ENCODE measurements around the gene BIRC7. TPM values are rescaled to one million over a fixed set of nuclear protein-coding genes. Genes with fewer than 3 reads are reported as not detected.

BIRC7 gene
- total RNA-seq, 1 experiment from 2014 or later: 0.17 TPM

DNA sequence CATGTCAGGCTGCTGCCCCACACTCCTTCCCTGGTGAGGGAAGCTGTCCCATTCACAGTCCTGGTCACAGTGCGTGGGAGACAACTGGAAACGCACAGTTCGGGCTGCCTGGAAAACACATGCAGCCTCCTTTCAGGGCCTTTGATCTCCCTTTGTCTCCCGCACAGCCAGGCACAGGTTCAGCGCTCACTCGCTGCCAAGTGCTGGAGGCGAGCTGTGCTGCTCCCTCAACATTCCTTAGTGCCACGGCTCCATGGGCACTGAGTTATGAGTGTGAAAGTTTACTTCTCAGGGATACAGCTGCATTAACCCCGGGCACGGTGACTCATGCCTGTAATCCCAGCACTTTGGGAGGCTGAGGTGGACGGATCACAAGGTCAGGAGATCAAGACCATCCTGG lies 28.8 kb upstream of the BIRC7 start:
- ATAC-seq: no peak
- Mint-ChIP-seq H3K4me3 (no peak overlapping the region), H3K27me3 (ENCODE audit: low read depth) (no peaks in the 10 kb centered on the region), H3K4me1 (no peaks in the 10 kb centered on the region), H3K36me3 (peaks cover 61% of the 10 kb centered on the region), H3K9me3 (no peaks in the 10 kb centered on the region), H3K27ac (peak overlapping the region; percentile 7; the same call in 1 of the 2 replicates)
- DNase-seq (ENCODE audit: low spot score): no peak
- ChIA-PET CTCF (interaction anchor here (1.1 kb wide), 2 partner anchors 16 to 28 kb away, joined by 3 to 4 read pairs; no protein-coding TSS in a partner anchor), POLR2A (no interaction called here)
- TF ChIP-seq, protein P1, sequence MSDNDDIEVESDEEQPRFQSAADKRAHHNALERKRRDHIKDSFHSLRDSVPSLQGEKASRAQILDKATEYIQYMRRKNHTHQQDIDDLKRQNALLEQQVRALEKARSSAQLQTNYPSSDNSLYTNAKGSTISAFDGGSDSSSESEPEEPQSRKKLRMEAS (CRISPR knock-in tag; IDR thresholded peaks at IDR 0.05): no peak
- TF ChIP-seq NFE2L1 (CRISPR knock-in tag; IDR thresholded peaks at IDR 0.05) (no peak), CBFB (CRISPR knock-in tag; IDR thresholded peaks at IDR 0.05; ENCODE audit: low read depth) (no peak), JUN (CRISPR knock-in tag; IDR thresholded peaks at IDR 0.05) (no peak), FOXP1 (CRISPR knock-in tag; IDR thresholded peaks at IDR 0.05; ENCODE audit: borderline replicate concordance) (no peak), IRF2 (CRISPR knock-in tag; IDR thresholded peaks at IDR 0.05; ENCODE audit: borderline replicate concordance, low read depth) (no peak), EMX1 (CRISPR knock-in tag; IDR thresholded peaks at IDR 0.05) (no peak), ELF4 (CRISPR knock-in tag; IDR thresholded peaks at IDR 0.05; ENCODE audit: low read depth) (no peak), NR1H2 (CRISPR knock-in tag; IDR thresholded peaks at IDR 0.05) (no peak), SP1 (CRISPR knock-in tag; conservative IDR thresholded peaks at IDR 0.05) (no peak)
- TF ChIP-seq, protein P2, sequence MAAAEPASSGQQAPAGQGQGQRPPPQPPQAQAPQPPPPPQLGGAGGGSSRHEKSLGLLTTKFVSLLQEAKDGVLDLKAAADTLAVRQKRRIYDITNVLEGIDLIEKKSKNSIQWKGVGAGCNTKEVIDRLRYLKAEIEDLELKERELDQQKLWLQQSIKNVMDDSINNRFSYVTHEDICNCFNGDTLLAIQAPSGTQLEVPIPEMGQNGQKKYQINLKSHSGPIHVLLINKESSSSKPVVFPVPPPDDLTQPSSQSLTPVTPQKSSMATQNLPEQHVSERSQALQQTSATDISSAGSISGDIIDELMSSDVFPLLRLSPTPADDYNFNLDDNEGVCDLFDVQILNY (CRISPR knock-in tag; IDR thresholded peaks at IDR 0.05): no peak
- TF ChIP-seq, protein P3, sequence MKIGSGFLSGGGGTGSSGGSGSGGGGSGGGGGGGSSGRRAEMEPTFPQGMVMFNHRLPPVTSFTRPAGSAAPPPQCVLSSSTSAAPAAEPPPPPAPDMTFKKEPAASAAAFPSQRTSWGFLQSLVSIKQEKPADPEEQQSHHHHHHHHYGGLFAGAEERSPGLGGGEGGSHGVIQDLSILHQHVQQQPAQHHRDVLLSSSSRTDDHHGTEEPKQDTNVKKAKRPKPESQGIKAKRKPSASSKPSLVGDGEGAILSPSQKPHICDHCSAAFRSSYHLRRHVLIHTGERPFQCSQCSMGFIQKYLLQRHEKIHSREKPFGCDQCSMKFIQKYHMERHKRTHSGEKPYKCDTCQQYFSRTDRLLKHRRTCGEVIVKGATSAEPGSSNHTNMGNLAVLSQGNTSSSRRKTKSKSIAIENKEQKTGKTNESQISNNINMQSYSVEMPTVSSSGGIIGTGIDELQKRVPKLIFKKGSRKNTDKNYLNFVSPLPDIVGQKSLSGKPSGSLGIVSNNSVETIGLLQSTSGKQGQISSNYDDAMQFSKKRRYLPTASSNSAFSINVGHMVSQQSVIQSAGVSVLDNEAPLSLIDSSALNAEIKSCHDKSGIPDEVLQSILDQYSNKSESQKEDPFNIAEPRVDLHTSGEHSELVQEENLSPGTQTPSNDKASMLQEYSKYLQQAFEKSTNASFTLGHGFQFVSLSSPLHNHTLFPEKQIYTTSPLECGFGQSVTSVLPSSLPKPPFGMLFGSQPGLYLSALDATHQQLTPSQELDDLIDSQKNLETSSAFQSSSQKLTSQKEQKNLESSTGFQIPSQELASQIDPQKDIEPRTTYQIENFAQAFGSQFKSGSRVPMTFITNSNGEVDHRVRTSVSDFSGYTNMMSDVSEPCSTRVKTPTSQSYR (CRISPR knock-in tag; IDR thresholded peaks at IDR 0.05): no peak
- TF ChIP-seq, protein P4, sequence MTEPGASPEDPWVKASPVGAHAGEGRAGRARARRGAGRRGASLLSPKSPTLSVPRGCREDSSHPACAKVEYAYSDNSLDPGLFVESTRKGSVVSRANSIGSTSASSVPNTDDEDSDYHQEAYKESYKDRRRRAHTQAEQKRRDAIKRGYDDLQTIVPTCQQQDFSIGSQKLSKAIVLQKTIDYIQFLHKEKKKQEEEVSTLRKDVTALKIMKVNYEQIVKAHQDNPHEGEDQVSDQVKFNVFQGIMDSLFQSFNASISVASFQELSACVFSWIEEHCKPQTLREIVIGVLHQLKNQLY (CRISPR knock-in tag; IDR thresholded peaks at IDR 0.05): no peak
- TF ChIP-seq, protein P5, sequence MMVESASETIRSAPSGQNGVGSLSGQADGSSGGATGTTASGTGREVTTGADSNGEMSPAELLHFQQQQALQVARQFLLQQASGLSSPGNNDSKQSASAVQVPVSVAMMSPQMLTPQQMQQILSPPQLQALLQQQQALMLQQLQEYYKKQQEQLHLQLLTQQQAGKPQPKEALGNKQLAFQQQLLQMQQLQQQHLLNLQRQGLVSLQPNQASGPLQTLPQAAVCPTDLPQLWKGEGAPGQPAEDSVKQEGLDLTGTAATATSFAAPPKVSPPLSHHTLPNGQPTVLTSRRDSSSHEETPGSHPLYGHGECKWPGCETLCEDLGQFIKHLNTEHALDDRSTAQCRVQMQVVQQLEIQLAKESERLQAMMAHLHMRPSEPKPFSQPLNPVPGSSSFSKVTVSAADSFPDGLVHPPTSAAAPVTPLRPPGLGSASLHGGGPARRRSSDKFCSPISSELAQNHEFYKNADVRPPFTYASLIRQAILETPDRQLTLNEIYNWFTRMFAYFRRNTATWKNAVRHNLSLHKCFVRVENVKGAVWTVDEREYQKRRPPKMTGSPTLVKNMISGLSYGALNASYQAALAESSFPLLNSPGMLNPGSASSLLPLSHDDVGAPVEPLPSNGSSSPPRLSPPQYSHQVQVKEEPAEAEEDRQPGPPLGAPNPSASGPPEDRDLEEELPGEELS (CRISPR knock-in tag; IDR thresholded peaks at IDR 0.05): no peak
- TF ChIP-seq, protein P6, sequence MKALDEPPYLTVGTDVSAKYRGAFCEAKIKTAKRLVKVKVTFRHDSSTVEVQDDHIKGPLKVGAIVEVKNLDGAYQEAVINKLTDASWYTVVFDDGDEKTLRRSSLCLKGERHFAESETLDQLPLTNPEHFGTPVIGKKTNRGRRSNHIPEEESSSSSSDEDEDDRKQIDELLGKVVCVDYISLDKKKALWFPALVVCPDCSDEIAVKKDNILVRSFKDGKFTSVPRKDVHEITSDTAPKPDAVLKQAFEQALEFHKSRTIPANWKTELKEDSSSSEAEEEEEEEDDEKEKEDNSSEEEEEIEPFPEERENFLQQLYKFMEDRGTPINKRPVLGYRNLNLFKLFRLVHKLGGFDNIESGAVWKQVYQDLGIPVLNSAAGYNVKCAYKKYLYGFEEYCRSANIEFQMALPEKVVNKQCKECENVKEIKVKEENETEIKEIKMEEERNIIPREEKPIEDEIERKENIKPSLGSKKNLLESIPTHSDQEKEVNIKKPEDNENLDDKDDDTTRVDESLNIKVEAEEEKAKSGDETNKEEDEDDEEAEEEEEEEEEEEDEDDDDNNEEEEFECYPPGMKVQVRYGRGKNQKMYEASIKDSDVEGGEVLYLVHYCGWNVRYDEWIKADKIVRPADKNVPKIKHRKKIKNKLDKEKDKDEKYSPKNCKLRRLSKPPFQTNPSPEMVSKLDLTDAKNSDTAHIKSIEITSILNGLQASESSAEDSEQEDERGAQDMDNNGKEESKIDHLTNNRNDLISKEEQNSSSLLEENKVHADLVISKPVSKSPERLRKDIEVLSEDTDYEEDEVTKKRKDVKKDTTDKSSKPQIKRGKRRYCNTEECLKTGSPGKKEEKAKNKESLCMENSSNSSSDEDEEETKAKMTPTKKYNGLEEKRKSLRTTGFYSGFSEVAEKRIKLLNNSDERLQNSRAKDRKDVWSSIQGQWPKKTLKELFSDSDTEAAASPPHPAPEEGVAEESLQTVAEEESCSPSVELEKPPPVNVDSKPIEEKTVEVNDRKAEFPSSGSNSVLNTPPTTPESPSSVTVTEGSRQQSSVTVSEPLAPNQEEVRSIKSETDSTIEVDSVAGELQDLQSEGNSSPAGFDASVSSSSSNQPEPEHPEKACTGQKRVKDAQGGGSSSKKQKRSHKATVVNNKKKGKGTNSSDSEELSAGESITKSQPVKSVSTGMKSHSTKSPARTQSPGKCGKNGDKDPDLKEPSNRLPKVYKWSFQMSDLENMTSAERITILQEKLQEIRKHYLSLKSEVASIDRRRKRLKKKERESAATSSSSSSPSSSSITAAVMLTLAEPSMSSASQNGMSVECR (CRISPR knock-in tag; IDR thresholded peaks at IDR 0.05; ENCODE audit: borderline replicate concordance): no peak
- TF ChIP-seq, protein P7, sequence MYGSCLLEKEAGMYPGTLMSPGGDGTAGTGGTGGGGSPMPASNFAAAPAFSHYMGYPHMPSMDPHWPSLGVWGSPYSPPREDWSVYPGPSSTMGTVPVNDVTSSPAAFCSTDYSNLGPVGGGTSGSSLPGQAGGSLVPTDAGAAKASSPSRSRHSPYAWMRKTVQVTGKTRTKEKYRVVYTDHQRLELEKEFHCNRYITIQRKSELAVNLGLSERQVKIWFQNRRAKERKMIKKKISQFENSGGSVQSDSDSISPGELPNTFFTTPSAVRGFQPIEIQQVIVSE (CRISPR knock-in tag; IDR thresholded peaks at IDR 0.05; ENCODE audit: borderline replicate concordance): no peak
- TF ChIP-seq, protein P8, sequence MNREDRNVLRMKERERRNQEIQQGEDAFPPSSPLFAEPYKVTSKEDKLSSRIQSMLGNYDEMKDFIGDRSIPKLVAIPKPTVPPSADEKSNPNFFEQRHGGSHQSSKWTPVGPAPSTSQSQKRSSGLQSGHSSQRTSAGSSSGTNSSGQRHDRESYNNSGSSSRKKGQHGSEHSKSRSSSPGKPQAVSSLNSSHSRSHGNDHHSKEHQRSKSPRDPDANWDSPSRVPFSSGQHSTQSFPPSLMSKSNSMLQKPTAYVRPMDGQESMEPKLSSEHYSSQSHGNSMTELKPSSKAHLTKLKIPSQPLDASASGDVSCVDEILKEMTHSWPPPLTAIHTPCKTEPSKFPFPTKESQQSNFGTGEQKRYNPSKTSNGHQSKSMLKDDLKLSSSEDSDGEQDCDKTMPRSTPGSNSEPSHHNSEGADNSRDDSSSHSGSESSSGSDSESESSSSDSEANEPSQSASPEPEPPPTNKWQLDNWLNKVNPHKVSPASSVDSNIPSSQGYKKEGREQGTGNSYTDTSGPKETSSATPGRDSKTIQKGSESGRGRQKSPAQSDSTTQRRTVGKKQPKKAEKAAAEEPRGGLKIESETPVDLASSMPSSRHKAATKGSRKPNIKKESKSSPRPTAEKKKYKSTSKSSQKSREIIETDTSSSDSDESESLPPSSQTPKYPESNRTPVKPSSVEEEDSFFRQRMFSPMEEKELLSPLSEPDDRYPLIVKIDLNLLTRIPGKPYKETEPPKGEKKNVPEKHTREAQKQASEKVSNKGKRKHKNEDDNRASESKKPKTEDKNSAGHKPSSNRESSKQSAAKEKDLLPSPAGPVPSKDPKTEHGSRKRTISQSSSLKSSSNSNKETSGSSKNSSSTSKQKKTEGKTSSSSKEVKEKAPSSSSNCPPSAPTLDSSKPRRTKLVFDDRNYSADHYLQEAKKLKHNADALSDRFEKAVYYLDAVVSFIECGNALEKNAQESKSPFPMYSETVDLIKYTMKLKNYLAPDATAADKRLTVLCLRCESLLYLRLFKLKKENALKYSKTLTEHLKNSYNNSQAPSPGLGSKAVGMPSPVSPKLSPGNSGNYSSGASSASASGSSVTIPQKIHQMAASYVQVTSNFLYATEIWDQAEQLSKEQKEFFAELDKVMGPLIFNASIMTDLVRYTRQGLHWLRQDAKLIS (CRISPR knock-in tag; IDR thresholded peaks at IDR 0.05; ENCODE audit: borderline replicate concordance): no peak
- TF ChIP-seq, protein P9, sequence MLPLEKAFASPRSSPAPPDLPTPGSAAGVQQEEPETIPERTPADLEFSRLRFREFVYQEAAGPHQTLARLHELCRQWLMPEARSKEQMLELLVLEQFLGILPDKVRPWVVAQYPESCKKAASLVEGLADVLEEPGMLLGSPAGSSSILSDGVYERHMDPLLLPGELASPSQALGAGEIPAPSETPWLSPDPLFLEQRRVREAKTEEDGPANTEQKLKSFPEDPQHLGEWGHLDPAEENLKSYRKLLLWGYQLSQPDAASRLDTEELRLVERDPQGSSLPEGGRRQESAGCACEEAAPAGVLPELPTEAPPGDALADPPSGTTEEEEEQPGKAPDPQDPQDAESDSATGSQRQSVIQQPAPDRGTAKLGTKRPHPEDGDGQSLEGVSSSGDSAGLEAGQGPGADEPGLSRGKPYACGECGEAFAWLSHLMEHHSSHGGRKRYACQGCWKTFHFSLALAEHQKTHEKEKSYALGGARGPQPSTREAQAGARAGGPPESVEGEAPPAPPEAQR (CRISPR knock-in tag; IDR thresholded peaks at IDR 0.05): no peak

All from WTC11 (cell line).